Panc1 (cell line): ENCODE results near the gene RPP30. TPM values are rescaled to one million over a fixed set of nuclear protein-coding genes. Genes with fewer than 3 reads are reported as not detected.

ENCODE experiments used
- ATAC-seq: fragments of 200-7000 bp; cut with Tn5 transposase; 2 replicates; pipeline ENCODE4 v1.9.1; 2020; ENCODE audit warnings: mild to moderate bottlenecking, moderate library complexity
- BruUV-seq: library from RNA; stranded (reverse); fragments of 400-500 nt; replicated peaks from 2 replicates; lab custom pipeline; 2021; lab: Mats Ljungman, UMichigan
- CTCF ChIA-PET: fragments of 300-600 bp; sonication (Branson Sonifier 250); formaldehyde crosslinking; loops from one replicate; lab custom pipeline; 2022; ENCODE audit warnings: antibody characterized with exemption; lab: Charles Lee
- POLR2A ChIA-PET: fragments of 300-600 bp; sonication (Branson Sonifier 250); formaldehyde crosslinking; loops from one replicate; lab custom pipeline; 2022; ENCODE audit warnings: antibody characterized with exemption; lab: Charles Lee
- DNase-seq: peaks from one replicate; pipeline ENCODE4 v3.0.0-alpha.2; 2010; ENCODE audit warnings: low read depth, low spot score
- H3K27ac ChIP-seq: 2 replicates; pipeline ENCODE4 v1.5.1; 2011; ENCODE audit warnings: mild to moderate bottlenecking, low read length, inconsistent platforms
- H3K27me3 ChIP-seq: fragments of 200-500 bp; sonication (Bioruptor generic); 2 replicates; pipeline ENCODE4 v1.6.0; 2014; ENCODE audit warnings: low read length, inconsistent platforms; ENCODE audit not compliant: control insufficient read depth, insufficient read depth
- H3K36me3 ChIP-seq: fragments of 200-500 bp; sonication (Bioruptor generic); 2 replicates; pipeline ENCODE4 v1.5.1; 2014; ENCODE audit warnings: inconsistent platforms, mild to moderate bottlenecking, low read length, moderate library complexity; ENCODE audit not compliant: control insufficient read depth, insufficient read depth
- H3K4me1 ChIP-seq: 2 replicates; pipeline ENCODE4 v1.5.1; 2011; ENCODE audit warnings: inconsistent platforms, mild to moderate bottlenecking, low read length, moderate library complexity; ENCODE audit not compliant: control insufficient read depth, insufficient read depth
- H3K4me3 ChIP-seq, 2 experiments: 2 replicates each; pipeline ENCODE4 v1.5.1; 2011 to 2012; ENCODE audit warnings: low read depth in 2 of 2, low read length in 2 of 2, mild to moderate bottlenecking in 2 of 2, inconsistent platforms in 1 of 2, moderate library complexity in 1 of 2
- H3K9me3 ChIP-seq: fragments of 200-500 bp; sonication (Bioruptor generic); 2 replicates; pipeline ENCODE4 v1.5.1; 2014; ENCODE audit warnings: low read depth, mild to moderate bottlenecking, inconsistent platforms, low read length, moderate library complexity; ENCODE audit not compliant: control insufficient read depth, insufficient read depth
- CTCF ChIP-seq: fragments of 450-650 bp; IDR thresholded peaks from 2 replicates; pipeline ENCODE4 v1.5.1; 2017; ENCODE audit warnings: mild to moderate bottlenecking
- POLR2AphosphoS5 ChIP-seq: IDR thresholded peaks from 2 replicates; pipeline ENCODE4 v1.6.1; 2012; ENCODE audit warnings: mild to moderate bottlenecking, low read depth, low read length, moderate library complexity
- REST ChIP-seq, 2 experiments: IDR thresholded peaks; 2 replicates each; pipeline ENCODE4 v1.6.1; 2011 to 2012; ENCODE audit warnings: low read depth in 2 of 2, control low read depth in 1 of 2, low read length in 1 of 2, mild to moderate bottlenecking in 1 of 2, moderate library complexity in 1 of 2; ENCODE audit not compliant: insufficient read depth in 1 of 2
- SIN3A ChIP-seq: IDR thresholded peaks from 2 replicates; pipeline ENCODE4 v1.6.1; 2012; ENCODE audit warnings: low read depth, mild to moderate bottlenecking, low read length, moderate library complexity, borderline replicate concordance; ENCODE audit not compliant: insufficient read depth
- TCF7L2 ChIP-seq: IDR thresholded peaks from 2 replicates; pipeline ENCODE4 v1.6.1; 2011; ENCODE audit warnings: mild to moderate bottlenecking, low read depth, low read length, inconsistent platforms
- in situ Hi-C: cut with HindIII; loops from 2 replicates; pipeline ENCODE4 v1.10.0; 2016; ENCODE audit warnings: low sequenced_read_pairs, low pct_unique_long_range_greater_than_20kb
- intact Hi-C: fragments of 100-400 bp; cut with micrococcal nuclease; formaldehyde crosslinking; loops from one replicate; pipeline ENCODE4 v1.10.0; 2022; ENCODE audit not compliant: unreplicated experiment
- total RNA-seq: library from RNA; stranded (reverse); gene quantifications from one replicate; pipeline ENCODE4 v1.2.1, GENCODE V29; 2021; ENCODE audit not compliant: unreplicated experiment

The RPP30 gene
- total RNA-seq, 1 experiment from 2014 or later = 59.0 TPM

- Histone ChIP-seq H3K27ac (no peak overlapping the region), H3K36me3 (no peaks in the 10 kb centered on the region), H3K27me3 (peaks cover 16% of the 10 kb centered on the region), H3K9me3 (peaks cover 12% of the 10 kb centered on the region; the same call in 1 of the 2 replicates), H3K4me1 (peaks cover 4% of the 10 kb centered on the region; the same call in 1 of the 2 replicates), H3K4me3 (no peak overlapping the region)
- CTCF ChIA-PET = interaction anchor here (0.7 kb wide), 5 partner anchors 8 to 1629 kb away, joined by 3 to 5 read pairs (median 4); no protein-coding TSS in a partner anchor
- in situ Hi-C loops (no loop called here), intact Hi-C loops (no loop called here)
- DNase-seq (no peak), ATAC-seq (no peak)
- POLR2A ChIA-PET = no interaction called here
- BruUV-seq = no TSS peak
- TF ChIP-seq TCF7L2 = no peak
- TF ChIP-seq CTCF = no peak
- no peak for TF ChIP-seq POLR2AphosphoS5
- no peak for TF ChIP-seq SIN3A
- no peak for TF ChIP-seq REST (IDR thresholded peaks at IDR 0.05; ENCODE audit: insufficient read depth in 1 of 2, low read depth in 2 of 2, low read length in 1 of 2)
Observed at GRCh38 chr10:90866050-90866598, 5.7 kb upstream of the RPP30 start.

GRCh38 chr10:90871279-90871765 lies 452 bp upstream of the RPP30 start:
- intact Hi-C loops (loop anchor here (2.0 kb wide), 1 partner anchor 121 kb away; no protein-coding TSS in a partner anchor), in situ Hi-C loops (no loop called here)
- H3K9me3 ChIP-seq = peaks cover 12% of the 10 kb centered on the region; the same call in 1 of the 2 replicates
- ChIA-PET POLR2A (no interaction called here), CTCF (interaction anchor here (0.9 kb wide), 1 partner anchor 13 kb away, joined by 3 read pairs; the partner anchor contains the start of gene HTR7)
- peaks cover 10% of the 10 kb centered on the region; the same call in 1 of the 2 replicates for H3K4me1 ChIP-seq
- DNase-seq (peak; percentile 71), ATAC-seq (peak; percentile 90)
- no TSS peak for BruUV-seq
- H3K36me3 ChIP-seq = peaks cover 15% of the 10 kb centered on the region
- H3K27ac ChIP-seq = peak overlapping the region; percentile 93
- peak overlapping the region; percentile 90 to 99 for H3K4me3 ChIP-seq
- TF ChIP-seq REST (IDR thresholded peaks at IDR 0.05; ENCODE audit: insufficient read depth in 1 of 2, low read depth in 2 of 2, low read length in 1 of 2) = no peak
- no peak for TF ChIP-seq SIN3A
- TF ChIP-seq CTCF = peak; percentile 83
- TF ChIP-seq TCF7L2 = peak; percentile 80
- no peak for TF ChIP-seq POLR2AphosphoS5
- H3K27me3 ChIP-seq = peaks cover 6% of the 10 kb centered on the region; the same call in 1 of the 2 replicates
